Naive B cell (primary cell): ENCODE results near the gene AFF3. TPM values are rescaled to one million over a fixed set of nuclear protein-coding genes. Genes with fewer than 3 reads are reported as not detected.
A peak's percentile ranks its signal among the peaks of the same experiment; 100 is the strongest.
"Not testable (repeated sequence)": the region's sequence is repeated elsewhere in the genome, so short reads cannot be mapped to it uniquely, and the experiment has no call there.

ENCODE experiments used
- ATAC-seq, 2 donors: fragments of 150-1000 bp; cut with Tn5 transposase; 2 replicates each; pipeline ENCODE4 v1.10.0; 2021; ENCODE audit warnings: low read depth in 2 of 2, mild to moderate bottlenecking in 2 of 2, moderate library complexity in 2 of 2
- DNase-seq: peaks from one replicate; pipeline ENCODE4 v3.0.0; 2022
- H3K27ac Mint-ChIP-seq, 6 donors: one replicate each; pipeline ENCODE4 v1.8.0; 2020 to 2022; ENCODE audit warnings: mild to moderate bottlenecking in 6 of 6, mixed read lengths in 6 of 6, moderate library complexity in 5 of 6, inconsistent platforms in 2 of 6
- H3K27me3 Mint-ChIP-seq, 3 donors: one replicate each; pipeline ENCODE4 v1.8.0; 2021 to 2022; ENCODE audit warnings: mixed read lengths in 3 of 3, mild to moderate bottlenecking in 1 of 3
- H3K36me3 Mint-ChIP-seq, 2 donors: one replicate each; pipeline ENCODE4 v1.8.0; 2020 to 2022; ENCODE audit warnings: mixed read lengths in 2 of 2, inconsistent platforms in 1 of 2, mild to moderate bottlenecking in 1 of 2
- H3K4me1 Mint-ChIP-seq, 3 donors: one replicate each; pipeline ENCODE4 v1.8.0; 2020 to 2022; ENCODE audit warnings: mixed read lengths in 3 of 3, inconsistent platforms in 1 of 3, mild to moderate bottlenecking in 1 of 3, moderate library complexity in 1 of 3
- H3K4me3 Mint-ChIP-seq, 8 donors: one replicate each; pipeline ENCODE4 v1.8.0; 2020 to 2022; ENCODE audit warnings: mild to moderate bottlenecking in 8 of 8, mixed read lengths in 8 of 8, moderate library complexity in 8 of 8, inconsistent platforms in 2 of 8
- H3K9me3 Mint-ChIP-seq, 7 donors: one replicate each; pipeline ENCODE4 v1.8.0; 2020 to 2022; ENCODE audit warnings: mixed read lengths in 7 of 7, mild to moderate bottlenecking in 5 of 7, inconsistent platforms in 2 of 7, moderate library complexity in 1 of 7
- polyA plus RNA-seq, 6 donors: library from polyadenylated mRNA; unstranded; fragments of 300-500 nt; fragmentation: Illumina TruSeq; gene quantifications; one replicate each; pipeline ENCODE4 v1.2.3, GENCODE V29; 2021; ENCODE audit warnings: low read depth in 6 of 6

The AFF3 gene
- polyA plus RNA-seq, 6 donors from 2014 or later, result 43.8 to 255 (median 96.8) TPM

DNA sequence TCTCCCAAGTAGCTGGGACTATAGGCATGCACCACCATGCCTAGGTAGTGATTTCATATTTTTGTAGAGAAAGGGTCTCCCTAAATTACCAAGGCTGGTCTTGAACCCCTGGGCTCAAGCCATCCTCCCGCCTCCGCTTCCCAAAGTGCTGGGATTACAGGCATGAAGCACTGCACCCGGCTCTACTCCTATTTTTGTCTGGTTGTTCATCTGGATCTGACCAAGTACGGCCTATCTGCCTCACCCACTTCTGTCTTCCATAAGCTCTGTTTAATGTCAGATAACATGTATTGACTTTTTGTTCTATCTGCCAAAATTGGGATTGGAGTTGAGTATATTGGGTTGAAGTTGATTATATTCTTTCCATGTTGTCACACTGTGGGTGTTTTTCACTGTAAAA, 198.4 kb downstream of the AFF3 start:
- Mint-ChIP-seq H3K27ac (peak overlapping the region in 3 of 6 donors; percentile 29 to 71 (median 66)), H3K4me3 (peak overlapping the region in 1 of 8 donors; percentile 48), H3K27me3 (no peaks in the 10 kb centered on the region), H3K36me3 (peaks cover 31 to 44% of the 10 kb centered on the region in 2 donors), H3K9me3 (no peaks in the 10 kb centered on the region), H3K4me1 (peaks cover 13 to 34% (median 27%) of the 10 kb centered on the region in 3 donors)
- ATAC-seq (no peak), DNase-seq (no peak)

DNA sequence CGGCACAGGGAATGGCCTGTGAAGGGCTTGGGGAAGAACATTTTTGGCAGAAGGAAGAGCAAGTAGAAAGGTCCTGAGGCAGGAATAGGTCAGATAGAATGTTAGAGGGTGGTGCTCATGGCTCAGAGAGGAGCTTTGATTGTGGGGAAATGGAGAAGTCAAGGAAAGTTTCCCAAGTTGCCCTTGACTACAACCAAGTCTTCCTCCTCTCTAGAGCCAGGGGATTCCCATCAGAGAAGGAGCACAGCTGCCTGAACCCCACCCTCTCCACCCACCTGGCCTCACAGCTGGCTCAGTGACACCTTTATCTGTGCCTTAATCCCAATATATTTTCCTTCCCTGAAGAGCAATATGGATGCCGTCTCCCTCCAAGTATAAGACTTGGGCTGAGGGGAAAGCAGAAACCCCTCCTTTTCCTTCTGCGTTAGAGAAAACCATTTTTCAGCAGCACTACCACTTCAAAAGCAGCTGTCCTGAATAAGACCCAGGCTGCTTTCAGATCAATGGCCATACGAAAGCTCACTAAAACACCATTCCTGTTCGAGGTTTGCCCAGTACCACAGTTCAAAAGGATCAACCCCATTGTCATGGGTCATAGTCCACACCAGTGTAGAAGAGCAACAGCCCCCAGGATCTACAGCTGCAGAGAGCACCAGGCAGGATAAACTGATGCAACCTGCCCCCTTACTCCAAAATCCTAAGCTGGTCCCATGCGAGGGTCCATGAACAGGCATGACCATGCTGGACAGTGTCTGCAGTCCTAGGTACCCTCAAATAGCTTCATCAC, 199.6 kb downstream of the AFF3 start:
- Mint-ChIP-seq H3K27me3 (no peaks in the 10 kb centered on the region), H3K27ac (peak overlapping the region in 4 of 6 donors; percentile 17 to 80 (median 45)), H3K4me1 (peaks cover 13 to 30% (median 27%) of the 10 kb centered on the region in 3 donors), H3K4me3 (peak overlapping the region in 1 of 8 donors; percentile 5), H3K36me3 (peaks cover 31 to 37% of the 10 kb centered on the region in 2 donors), H3K9me3 (no peaks in the 10 kb centered on the region)
- ATAC-seq (no peak), DNase-seq (no peak)

DNA sequence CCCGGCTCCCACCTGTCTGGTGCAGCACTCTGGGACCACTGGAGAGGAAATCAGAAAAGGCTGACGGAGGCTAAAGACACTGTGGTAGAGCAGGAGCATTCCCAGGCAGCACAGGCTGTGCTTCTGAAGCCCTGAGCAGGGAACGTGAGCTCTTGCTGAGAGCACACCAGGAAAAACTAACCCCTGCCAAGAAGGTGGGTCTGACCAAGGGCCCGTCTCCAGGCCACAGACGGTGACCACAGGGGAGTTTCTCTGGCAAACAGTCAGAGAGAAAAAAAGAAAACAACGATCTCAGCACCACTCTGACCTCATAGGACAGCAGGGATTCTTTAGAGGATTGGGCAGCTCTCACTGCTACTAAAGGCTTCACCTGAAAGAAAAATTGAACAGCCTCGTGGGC, 201.4 kb downstream of the AFF3 start:
- no peak for DNase-seq
- H3K9me3 Mint-ChIP-seq, result no peaks in the 10 kb centered on the region
- H3K27me3 Mint-ChIP-seq, result no peaks in the 10 kb centered on the region

DNA sequence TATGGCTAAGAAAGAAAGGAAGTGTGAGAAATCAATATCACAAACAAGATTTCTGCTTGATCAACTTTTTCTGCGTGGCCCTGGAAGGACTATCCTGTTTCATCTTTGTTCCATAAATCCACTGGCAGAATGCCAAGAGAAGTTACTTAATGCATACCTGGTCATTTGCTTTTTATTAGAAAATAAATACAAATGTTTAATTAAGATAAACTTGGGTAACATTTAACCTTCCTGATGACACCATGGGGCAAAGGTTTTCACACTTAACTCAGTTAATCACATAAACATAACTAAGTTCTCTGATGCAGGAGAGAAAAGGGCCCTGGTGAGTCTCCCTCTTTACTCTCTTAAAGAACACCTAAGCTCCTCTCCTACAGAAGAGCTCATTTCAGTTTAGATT, 203.3 kb downstream of the AFF3 start:
- Mint-ChIP-seq H3K4me1 (peaks cover 30 to 37% (median 35%) of the 10 kb centered on the region in 3 donors), H3K27ac (peak overlapping the region in 3 of 6 donors; percentile 18 to 64 (median 38)), H3K9me3 (peaks cover 0 to 7% (median 0%) of the 10 kb centered on the region in 7 donors), H3K36me3 (peaks cover 41 to 58% of the 10 kb centered on the region in 2 donors), H3K4me3 (no peak overlapping the region), H3K27me3 (no peaks in the 10 kb centered on the region)
- ATAC-seq (no peak), DNase-seq (no peak)

More for the DNA sequence above, 201.4 kb downstream of the AFF3 start:
- ATAC-seq, result no peak
- Mint-ChIP-seq H3K36me3 (peaks cover 26 to 50% of the 10 kb centered on the region in 2 donors), H3K4me1 (peaks cover 16 to 30% (median 25%) of the 10 kb centered on the region in 3 donors), H3K27ac (no peak overlapping the region), H3K4me3 (no peak overlapping the region)

DNA sequence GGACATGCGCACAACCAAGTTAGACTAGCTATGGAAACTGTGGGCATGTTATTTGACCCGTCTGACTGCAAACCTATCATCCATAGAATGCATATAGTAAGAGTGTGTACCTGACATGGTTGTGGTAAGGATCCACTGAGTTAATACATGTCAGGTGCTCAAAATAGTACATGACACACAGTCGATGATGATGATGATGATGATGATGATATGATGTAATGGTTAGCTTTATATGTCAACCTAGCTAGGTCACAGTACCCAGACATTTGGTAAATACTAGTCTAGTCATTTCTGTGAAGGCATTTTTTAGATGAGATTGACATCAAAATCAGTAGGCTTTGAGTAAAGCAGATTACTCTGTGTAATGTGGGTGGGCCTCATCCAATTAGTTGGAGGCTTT, 204.1 kb downstream of the AFF3 start:
- ATAC-seq (no peak), DNase-seq (no peak)
- H3K4me3 Mint-ChIP-seq, result no peak overlapping the region
- peaks cover 0 to 14% (median 4%) of the 10 kb centered on the region in 7 donors for H3K9me3 Mint-ChIP-seq
- H3K4me1 Mint-ChIP-seq, result peaks cover 29 to 35% (median 32%) of the 10 kb centered on the region in 3 donors
- peak overlapping the region in 3 of 6 donors; percentile 38 to 60 (median 52) for H3K27ac Mint-ChIP-seq
- peaks cover 45 to 61% of the 10 kb centered on the region in 2 donors for H3K36me3 Mint-ChIP-seq
- no peaks in the 10 kb centered on the region for H3K27me3 Mint-ChIP-seq

DNA sequence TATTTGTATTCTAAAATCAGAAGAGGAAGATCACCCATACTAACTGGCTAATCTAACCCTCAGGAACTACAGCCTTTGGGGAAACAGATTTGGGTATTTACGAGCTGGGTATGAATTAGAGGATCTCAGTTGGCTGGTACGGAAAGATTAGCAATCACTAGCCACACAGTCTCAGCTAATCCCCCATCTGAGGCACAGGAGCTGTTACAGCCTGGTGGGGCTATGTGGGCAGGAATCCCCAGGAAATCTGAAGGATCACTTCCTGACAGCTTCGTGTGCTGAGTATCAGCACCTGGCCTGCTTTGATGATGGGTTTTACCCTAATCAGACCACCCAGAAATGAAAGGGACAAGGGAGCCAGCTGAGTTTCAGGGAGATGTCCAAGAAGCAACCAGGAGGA, 206.3 kb downstream of the AFF3 start:
- no peak for DNase-seq
- peak overlapping the region in 1 of 8 donors; percentile 21 for H3K4me3 Mint-ChIP-seq
- H3K27me3 Mint-ChIP-seq, result no peaks in the 10 kb centered on the region
- H3K4me1 Mint-ChIP-seq, result peaks cover 22 to 46% (median 29%) of the 10 kb centered on the region in 3 donors
- H3K36me3 Mint-ChIP-seq, result peaks cover 41 to 76% of the 10 kb centered on the region in 2 donors
- no peak for ATAC-seq
- peak overlapping the region in 5 of 6 donors; percentile 22 to 93 (median 87) for H3K27ac Mint-ChIP-seq
- H3K9me3 Mint-ChIP-seq, result peaks cover 0 to 14% (median 4%) of the 10 kb centered on the region in 7 donors

DNA sequence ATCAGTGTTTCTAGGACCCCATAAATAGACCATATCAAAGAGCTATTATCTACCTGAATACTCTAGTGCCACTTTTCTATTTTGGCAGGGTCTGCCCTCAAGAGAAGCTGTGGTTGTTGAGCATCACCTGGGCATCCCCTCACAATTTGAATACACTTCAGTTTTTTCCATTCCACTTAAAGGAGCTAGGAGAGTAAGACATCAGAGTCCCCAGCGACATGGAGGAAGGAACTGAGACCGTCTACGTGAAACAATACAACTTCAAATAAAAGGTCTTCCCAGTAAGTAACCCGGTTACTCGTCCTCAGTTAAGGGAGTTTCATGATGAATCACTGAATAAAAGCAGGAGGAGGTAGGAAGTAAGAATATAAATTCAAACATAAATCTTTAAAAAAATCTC, 206.7 kb downstream of the AFF3 start:
- DNase-seq (no peak), ATAC-seq (no peak)
- H3K4me1 Mint-ChIP-seq, result peaks cover 26 to 50% (median 32%) of the 10 kb centered on the region in 3 donors
- no peaks in the 10 kb centered on the region for H3K27me3 Mint-ChIP-seq
- H3K36me3 Mint-ChIP-seq, result peaks cover 41 to 75% of the 10 kb centered on the region in 2 donors
- peak overlapping the region in 1 of 8 donors; percentile 35 for H3K4me3 Mint-ChIP-seq
- peak overlapping the region; percentile 8 to 93 (median 77) for H3K27ac Mint-ChIP-seq
- peaks cover 0 to 14% (median 4%) of the 10 kb centered on the region in 7 donors for H3K9me3 Mint-ChIP-seq

DNA sequence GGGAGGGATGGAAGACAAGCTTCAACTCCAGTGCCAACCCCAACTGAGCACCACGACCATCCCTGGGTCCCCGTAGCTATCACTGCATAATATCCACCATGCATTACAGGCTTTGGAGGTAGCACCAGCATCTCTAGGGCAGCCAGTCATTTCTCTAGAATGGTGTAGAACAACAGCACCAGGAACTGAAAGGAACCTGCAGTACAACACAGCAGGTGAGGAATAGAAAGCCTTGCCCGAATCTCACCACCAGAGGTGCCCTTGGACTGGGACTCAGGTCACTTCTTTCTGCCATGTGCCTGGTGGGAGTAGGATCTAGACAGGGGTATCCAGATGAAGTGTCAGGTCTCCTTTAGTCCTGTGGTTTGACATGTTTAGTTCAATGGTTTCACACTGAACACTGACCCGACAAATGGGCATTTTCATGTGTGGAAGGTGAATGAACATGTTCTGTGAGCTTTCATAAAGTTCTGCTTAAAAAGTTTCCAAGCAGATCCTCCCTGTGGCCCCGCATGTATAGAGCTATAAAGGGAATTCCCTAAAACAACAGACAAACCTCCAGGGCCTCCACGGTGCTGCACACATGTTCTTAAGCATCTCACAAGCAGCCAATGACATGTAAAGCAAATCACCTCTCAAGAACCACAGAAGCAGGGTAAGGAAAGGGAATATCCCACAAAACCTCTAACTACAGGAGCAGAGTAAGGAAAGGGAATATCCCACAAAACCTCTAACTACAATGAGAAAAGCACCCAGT, 208.3 kb downstream of the AFF3 start:
- no peak for ATAC-seq
- Mint-ChIP-seq H3K27ac (peak overlapping the region in 5 of 6 donors; percentile 42 to 81 (median 63)), H3K4me1 (peaks cover 38 to 61% (median 38%) of the 10 kb centered on the region in 3 donors)

DNA sequence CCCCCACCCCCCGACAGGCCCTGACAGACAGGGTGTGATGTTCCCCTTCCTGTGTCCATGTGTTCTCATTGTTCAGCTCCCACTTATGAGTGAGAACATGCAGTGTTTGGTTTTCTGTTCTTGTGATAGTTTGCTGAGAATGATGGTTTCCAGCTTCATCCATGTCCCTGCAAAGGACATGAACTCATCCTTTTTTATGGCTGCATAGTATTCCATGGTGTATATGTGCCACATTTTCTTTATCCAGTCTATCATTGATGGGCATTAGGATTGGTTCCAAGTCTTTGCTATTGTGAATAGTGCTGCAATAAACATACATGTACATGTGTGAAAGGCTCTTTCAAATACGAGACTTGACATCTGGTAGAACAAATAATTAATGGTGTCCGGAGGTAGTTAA, 208.9 kb downstream of the AFF3 start:
- Mint-ChIP-seq H3K9me3 (peaks cover 0 to 14% (median 5%) of the 10 kb centered on the region in 7 donors), H3K36me3 (peaks cover 41 to 70% of the 10 kb centered on the region in 2 donors), H3K4me1 (peaks cover 41 to 67% (median 42%) of the 10 kb centered on the region in 3 donors), H3K27ac (peak overlapping the region in 4 of 6 donors; percentile 42 to 81 (median 60))
- not testable (repeated sequence) for DNase-seq, ATAC-seq, H3K4me3 Mint-ChIP-seq, H3K27me3 Mint-ChIP-seq

More for the DNA sequence above, 208.3 kb downstream of the AFF3 start:
- Mint-ChIP-seq H3K9me3 (peaks cover 0 to 14% (median 4%) of the 10 kb centered on the region in 7 donors), H3K27me3 (no peaks in the 10 kb centered on the region), H3K4me3 (peak overlapping the region in 1 of 8 donors; percentile 22), H3K36me3 (peaks cover 41 to 71% of the 10 kb centered on the region in 2 donors)
- no peak for DNase-seq

DNA sequence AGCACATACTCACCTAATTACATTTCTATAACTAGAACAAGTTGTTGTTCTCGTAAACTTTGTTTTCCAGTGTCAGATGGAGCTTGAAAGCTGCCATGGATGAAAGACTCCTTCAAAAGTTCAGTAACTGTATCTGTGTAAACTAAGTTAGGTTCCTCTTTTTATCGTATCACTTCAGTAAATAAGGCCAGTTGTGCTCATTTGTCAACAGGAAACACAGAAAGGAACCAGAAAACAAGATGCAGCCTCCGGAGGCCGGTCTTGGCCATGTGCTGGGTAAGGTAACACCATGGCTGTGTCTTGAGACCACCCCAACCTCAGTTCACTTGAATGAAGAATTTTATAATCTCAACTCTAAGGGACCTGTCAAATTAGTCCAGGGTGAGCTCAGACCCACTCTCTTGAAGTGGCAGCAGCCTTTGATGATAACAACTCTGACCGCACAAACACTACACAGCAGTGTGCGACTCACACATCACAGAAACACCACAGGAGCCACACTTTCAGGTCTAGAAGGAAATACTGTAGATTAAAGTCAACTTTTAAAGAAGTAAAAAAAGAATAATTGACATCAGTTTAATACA, 213.8 kb downstream of the AFF3 start:
- Mint-ChIP-seq H3K4me3 (peak overlapping the region; percentile 8 to 80 (median 68)), H3K27me3 (no peaks in the 10 kb centered on the region), H3K9me3 (peaks cover 0 to 12% (median 4%) of the 10 kb centered on the region in 7 donors), H3K36me3 (peaks cover 34 to 46% of the 10 kb centered on the region in 2 donors), H3K27ac (peak overlapping the region; percentile 92 to 99 (median 97)), H3K4me1 (peaks cover 43 to 82% (median 70%) of the 10 kb centered on the region in 3 donors)
- DNase-seq (peak; percentile 48), ATAC-seq (peak; percentile 90)

DNA sequence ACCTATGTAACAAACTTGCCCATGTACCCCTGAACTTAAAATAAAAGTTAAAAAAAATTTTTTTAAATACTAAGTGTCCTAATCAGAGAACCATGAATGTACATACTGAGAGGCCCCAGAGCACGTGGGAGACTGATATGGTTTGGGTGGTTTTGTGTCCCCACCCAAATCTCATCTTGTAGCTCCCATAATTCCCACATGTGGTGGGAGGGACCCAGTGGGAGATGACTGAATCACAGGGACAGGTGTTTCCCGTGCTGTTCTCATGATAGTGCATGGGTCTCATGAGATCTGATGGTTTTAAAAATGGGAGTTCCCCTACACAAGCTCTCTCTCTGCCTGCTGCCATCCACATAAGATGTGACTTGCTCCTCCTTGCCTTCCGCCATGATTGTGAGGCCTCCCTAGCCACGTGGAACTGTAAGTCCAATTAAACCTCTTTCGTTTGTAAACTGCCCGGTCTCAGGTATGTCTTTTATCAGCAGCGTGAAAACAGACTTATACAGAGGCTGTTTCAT, 214.6 kb downstream of the AFF3 start:
- Mint-ChIP-seq H3K4me3 (peak overlapping the region; percentile 10 to 86 (median 68)), H3K9me3 (peaks cover 0 to 11% (median 3%) of the 10 kb centered on the region in 7 donors), H3K36me3 (peaks cover 30 to 41% of the 10 kb centered on the region in 2 donors), H3K4me1 (peaks cover 48 to 85% (median 75%) of the 10 kb centered on the region in 3 donors), H3K27ac (peak overlapping the region; percentile 92 to 99 (median 97))
- DNase-seq, result peak; percentile 44
- ATAC-seq, result peak; percentile 45 to 52
- H3K27me3 Mint-ChIP-seq, result not testable (repeated sequence)

DNA sequence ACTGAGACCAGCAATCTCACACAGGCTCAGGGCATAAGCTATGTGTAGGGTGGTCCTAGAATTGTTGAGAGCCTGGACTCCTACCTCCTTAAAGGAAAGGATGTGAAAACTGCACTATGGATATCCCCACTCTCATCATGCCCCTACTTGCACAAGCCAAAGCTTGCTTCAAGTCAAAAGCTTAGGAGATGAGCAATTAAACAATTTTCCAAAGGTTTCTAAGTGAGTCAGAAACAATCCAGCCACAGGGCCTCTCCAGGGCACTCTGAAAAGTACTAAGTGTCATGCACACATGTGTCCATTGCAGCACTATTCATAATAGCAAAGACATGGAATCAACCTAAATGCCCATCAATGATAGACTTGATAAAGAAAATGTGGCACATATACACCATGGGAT, 215.4 kb downstream of the AFF3 start:
- DNase-seq (no peak), ATAC-seq (no peak)
- H3K36me3 Mint-ChIP-seq, result peaks cover 25 to 41% of the 10 kb centered on the region in 2 donors
- peaks cover 0 to 19% (median 3%) of the 10 kb centered on the region in 7 donors for H3K9me3 Mint-ChIP-seq
- H3K4me3 Mint-ChIP-seq, result peak overlapping the region in 4 of 8 donors; percentile 12 to 56 (median 42)
- H3K4me1 Mint-ChIP-seq, result peaks cover 50 to 85% (median 77%) of the 10 kb centered on the region in 3 donors
- peak overlapping the region in 4 of 6 donors; percentile 25 to 94 (median 80) for H3K27ac Mint-ChIP-seq
- no peaks in the 10 kb centered on the region for H3K27me3 Mint-ChIP-seq
